Amniotic epithelial cell (primary cell): ENCODE data around the gene DGAT2L6.
"Not testable (repeated sequence)": the region's sequence is repeated elsewhere in the genome, so short reads cannot be mapped to it uniquely, and the experiment has no call there.

Experiments used
- DNase-seq: peaks from one replicate; pipeline ENCODE4 v3.0.0-alpha.2; 2010; ENCODE audit warnings: low read depth

Gene DGAT2L6

GRCh38 chrX:70196961-70197720 lies 19.9 kb downstream of the DGAT2L6 start:
- DNase-seq = peak; percentile 54

- DNase-seq = no peak
Measured at GRCh38 chrX:70201732-70202131, 24.4 kb downstream of the DGAT2L6 start.

- DNase-seq = peak; percentile 1
Measured at GRCh38 chrX:70208479-70208878, 31.2 kb downstream of the DGAT2L6 start.

DNA sequence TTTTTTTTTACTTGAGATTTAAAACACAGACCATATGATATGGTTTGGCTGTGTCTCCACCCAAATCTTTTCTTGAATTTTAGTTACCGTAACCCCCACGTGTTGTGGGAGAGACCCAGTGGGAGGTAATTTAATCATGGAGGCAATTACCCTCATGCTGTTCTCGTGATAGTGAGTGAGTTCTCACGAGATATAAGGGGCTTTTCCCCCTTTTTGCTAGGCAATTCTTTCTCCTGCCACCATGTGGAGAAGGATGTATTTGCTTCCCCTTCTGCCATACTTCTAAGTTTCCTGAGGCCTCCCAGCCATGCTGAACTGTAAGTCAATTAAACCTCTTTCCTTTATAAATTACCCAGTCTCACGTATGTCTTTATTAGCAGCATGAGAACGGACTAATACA lies 32.3 kb downstream of the DGAT2L6 start:
- not testable (repeated sequence) for DNase-seq

DNA sequence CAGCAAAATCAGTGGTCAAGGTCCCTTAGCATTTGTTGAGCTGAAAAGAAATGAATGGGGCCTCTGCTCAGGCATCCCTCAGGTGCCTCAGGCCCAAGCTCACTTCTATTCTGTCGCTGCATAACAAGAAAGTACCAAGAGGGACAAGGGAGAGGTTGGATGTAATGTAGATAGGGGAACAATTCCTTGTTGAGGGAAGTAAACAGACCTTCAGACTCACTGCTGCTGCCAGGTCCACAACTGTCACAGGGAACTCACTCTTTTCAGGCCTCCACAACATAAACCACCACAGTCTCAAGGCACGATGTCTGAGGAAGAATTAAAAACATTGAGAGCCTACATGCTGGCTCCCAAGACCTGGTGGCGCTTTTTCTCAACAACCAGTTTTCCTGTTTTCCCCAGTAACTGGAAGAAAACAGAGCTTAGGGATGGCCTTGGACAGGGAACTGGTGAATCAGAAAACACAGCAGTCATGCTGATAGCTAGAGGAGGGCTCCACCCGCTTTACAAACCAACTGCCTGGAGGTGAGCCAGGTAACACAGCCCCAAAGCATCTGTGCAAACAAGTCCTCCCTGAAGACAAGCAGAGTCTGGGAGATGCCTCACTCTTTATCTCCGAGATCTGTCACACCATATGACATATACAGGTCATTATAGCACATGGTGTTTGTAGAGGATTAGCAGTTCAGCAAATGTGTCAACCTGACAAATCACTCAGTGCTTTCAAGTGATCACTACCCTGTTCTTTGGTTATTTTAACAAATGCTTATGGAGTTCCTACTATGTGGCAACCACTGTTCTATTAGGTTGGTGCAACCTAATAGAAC lies 42.9 kb downstream of the DGAT2L6 start:
- peak; percentile 58 for DNase-seq

GRCh38 chrX:70226048-70226447 lies 48.8 kb downstream of the DGAT2L6 start:
- no peak for DNase-seq

DNA sequence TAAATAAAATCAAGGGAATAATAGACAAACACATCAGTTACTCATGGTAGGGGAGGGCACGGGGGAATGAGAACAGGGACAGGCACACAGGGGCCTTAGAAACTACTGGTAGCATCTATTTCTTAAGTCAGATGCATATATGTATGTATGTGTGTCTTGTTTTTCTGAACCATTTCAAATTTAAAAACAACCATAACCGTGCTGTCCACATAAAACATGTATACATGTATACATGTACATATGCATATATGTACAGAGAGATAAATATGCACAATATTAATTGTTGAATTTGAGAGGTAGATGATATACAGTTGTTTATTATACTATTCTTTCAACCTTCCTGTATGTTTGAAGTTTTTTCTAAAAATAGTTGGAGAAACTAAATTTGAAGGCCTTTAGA lies 49.4 kb downstream of the DGAT2L6 start:
- no peak for DNase-seq

GRCh38 chrX:70231666-70232065 lies 54.4 kb downstream of the DGAT2L6 start:
- peak; percentile 65 for DNase-seq

- DNase-seq = no peak
Measured at GRCh38 chrX:70234355-70234754, 57.1 kb downstream of the DGAT2L6 start, which contains the start of gene AWAT1. Gene AWAT1 (plus strand): TSS chrX:70234655. CDS start chrX:70234696, 41 bp downstream.

DNA sequence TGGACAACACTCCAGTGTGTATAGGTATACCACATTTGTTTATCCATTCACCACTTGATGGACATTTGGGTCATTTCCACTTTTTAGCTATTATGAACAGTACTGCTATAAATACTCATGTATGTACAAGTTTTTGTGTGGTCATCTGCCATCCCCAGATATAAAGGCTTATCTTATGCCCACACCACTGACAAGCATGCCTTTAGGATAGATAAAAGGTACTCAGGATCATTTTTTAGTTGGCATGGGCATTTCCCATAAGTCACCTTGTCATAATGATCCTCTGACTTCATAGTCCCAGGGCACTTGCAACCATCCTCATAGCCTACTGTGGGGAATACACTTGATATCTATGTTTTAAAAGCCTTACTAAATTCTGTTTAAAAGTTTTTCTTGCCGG lies 63.5 kb downstream of the DGAT2L6 start:
- no peak for DNase-seq

DNA sequence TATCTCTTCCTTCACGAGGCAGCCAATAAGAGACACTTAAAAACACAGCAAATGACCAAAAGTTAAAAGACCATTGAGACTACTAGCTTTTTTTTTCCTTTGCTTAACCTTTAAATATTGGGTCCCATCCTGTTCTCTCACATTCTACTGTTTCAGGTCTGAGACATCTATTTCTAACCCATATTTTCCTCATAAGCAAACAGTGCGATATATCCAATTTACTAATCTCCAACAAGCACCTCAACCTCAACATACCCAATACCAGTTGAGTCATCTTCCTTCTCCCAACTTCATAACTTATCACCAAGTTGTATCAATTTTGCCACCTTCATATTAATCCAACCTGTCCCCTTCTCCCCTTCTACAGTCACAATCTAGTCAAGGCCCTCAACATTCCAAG lies 64.2 kb downstream of the DGAT2L6 start:
- no peak for DNase-seq

DNA sequence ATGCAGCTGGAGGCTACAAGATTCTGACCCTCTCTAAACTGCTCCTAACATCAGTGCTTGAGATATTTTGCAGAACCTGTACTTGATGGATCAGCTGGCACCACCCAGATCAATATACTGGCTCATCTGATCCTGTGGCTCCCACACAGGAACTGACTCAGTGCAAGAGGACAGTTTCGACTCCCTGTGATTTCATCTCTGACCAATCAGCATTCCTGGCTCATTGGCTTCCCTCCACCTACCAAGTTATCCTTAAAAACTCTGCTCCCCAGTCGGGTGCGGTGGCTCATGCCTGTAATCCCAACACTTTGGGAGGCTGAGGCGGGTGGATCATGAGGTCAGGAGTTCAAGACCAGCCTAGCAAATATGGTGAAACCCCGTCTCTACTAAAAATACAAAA lies 66.3 kb downstream of the DGAT2L6 start:
- not testable (repeated sequence) for DNase-seq

- no peak for DNase-seq
Measured at GRCh38 chrX:70244881-70245280, 67.6 kb downstream of the DGAT2L6 start.

GRCh38 chrX:70247252-70247651 lies 70.0 kb downstream of the DGAT2L6 start:
- no peak for DNase-seq

GRCh38 chrX:70252491-70252890 lies 75.2 kb downstream of the DGAT2L6 start:
- no peak for DNase-seq

GRCh38 chrX:70253377-70254062 lies 76.2 kb downstream of the DGAT2L6 start:
- DNase-seq = no peak

DNA sequence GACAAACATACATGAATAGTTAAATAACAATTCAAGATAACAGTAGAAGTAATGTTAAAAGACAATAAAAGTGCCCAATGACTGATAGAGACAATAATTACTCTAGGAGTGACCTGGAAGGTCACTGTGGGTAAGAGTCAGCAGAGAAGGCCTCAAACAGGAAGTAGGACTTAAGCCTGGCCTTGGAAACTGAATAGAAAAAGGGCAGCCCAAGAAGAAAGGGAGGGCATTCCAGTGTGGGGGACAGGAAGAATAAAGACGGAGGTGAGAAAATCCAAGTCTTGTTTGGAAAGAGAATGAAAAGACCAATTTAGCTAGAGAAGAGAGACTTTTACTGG lies 76.7 kb downstream of the DGAT2L6 start:
- no peak for DNase-seq

GRCh38 chrX:70254909-70255308 lies 77.6 kb downstream of the DGAT2L6 start:
- no peak for DNase-seq
